Measurements from ENCODE around the gene TRPM6. TPM values are rescaled to one million over a fixed set of nuclear protein-coding genes. Genes with fewer than 3 reads are reported as not detected.

Gene TRPM6
- total RNA-seq, 2 experiments from 2014 or later, result not detected

- Histone ChIP-seq H3K9me3 (ENCODE audit: low read length) (no peaks in the 10 kb centered on the region), H3K79me2 (ENCODE audit: insufficient read depth, low read depth, low read length) (no peaks in the 10 kb centered on the region), H2AFZ (ENCODE audit: low read length) (no peak overlapping the region), H3K4me1 (ENCODE audit: insufficient read depth, low read length, poor library complexity, severe bottlenecking) (no peaks in the 10 kb centered on the region), H4K20me1 (ENCODE audit: insufficient read depth, low read length) (no peaks in the 10 kb centered on the region), H3K36me3 (ENCODE audit: insufficient read depth, low read length) (no peaks in the 10 kb centered on the region), H3K4me2 (ENCODE audit: low read length) (no peak overlapping the region), H3K27ac (ENCODE audit: low read depth, low read length, poor library complexity, severe bottlenecking) (no peak overlapping the region), H3K4me3 (ENCODE audit: low read depth, low read length, poor library complexity, severe bottlenecking) (no peak overlapping the region), H3K9me2 (ENCODE audit: insufficient read depth, low read length) (no peaks in the 10 kb centered on the region)
- CTCF ChIA-PET (ENCODE audit: unreplicated experiment), result no interaction called here
- intact Hi-C loops (cut with micrococcal nuclease; ENCODE audit: unreplicated experiment), result no loop called here
- TF ChIP-seq EZH2phosphoT487 (IDR thresholded peaks at IDR 0.05; ENCODE audit: borderline replicate concordance, low read depth, low read length) (no peak), CTCF (conservative IDR thresholded peaks at IDR 0.05; ENCODE audit: low read length) (no peak)
- no peak for DNase-seq (ENCODE audit: low spot score)
- BruUV-seq (replicated peaks), result no TSS peak
- POLR2A ChIA-PET, result no interaction called here
Measured at GRCh38 chr9:74755355-74755754, 132.4 kb downstream of the TRPM6 start.

GRCh38 chr9:74753650-74754049, 134.1 kb downstream of the TRPM6 start:
- POLR2A ChIA-PET, result interaction anchor here (0.7 kb wide), 1 partner anchor 17 kb away, joined by 3 read pairs; no protein-coding TSS in a partner anchor

More at GRCh38 chr9:74753650-74754049, 134.1 kb downstream of the TRPM6 start:
- intact Hi-C loops (cut with micrococcal nuclease; ENCODE audit: unreplicated experiment), result no loop called here
- Histone ChIP-seq H3K79me2 (ENCODE audit: insufficient read depth, low read depth, low read length) (no peaks in the 10 kb centered on the region), H3K4me3 (ENCODE audit: low read depth, low read length, poor library complexity, severe bottlenecking) (no peak overlapping the region), H3K4me1 (ENCODE audit: insufficient read depth, low read length, poor library complexity, severe bottlenecking) (no peaks in the 10 kb centered on the region), H3K9me3 (ENCODE audit: low read length) (no peaks in the 10 kb centered on the region), H4K20me1 (ENCODE audit: insufficient read depth, low read length) (no peaks in the 10 kb centered on the region), H3K36me3 (ENCODE audit: insufficient read depth, low read length) (no peaks in the 10 kb centered on the region), H3K27ac (ENCODE audit: low read depth, low read length, poor library complexity, severe bottlenecking) (no peak overlapping the region), H2AFZ (ENCODE audit: low read length) (no peak overlapping the region), H3K4me2 (ENCODE audit: low read length) (no peak overlapping the region), H3K9me2 (ENCODE audit: insufficient read depth, low read length) (no peaks in the 10 kb centered on the region)
- CTCF ChIA-PET (ENCODE audit: unreplicated experiment), result no interaction called here
- no peak for DNase-seq (ENCODE audit: low spot score)
- no peak for TF ChIP-seq CTCF (conservative IDR thresholded peaks at IDR 0.05; ENCODE audit: low read length)
- TF ChIP-seq EZH2phosphoT487 (IDR thresholded peaks at IDR 0.05; ENCODE audit: borderline replicate concordance, low read depth, low read length), result no peak
- BruUV-seq (replicated peaks), result no TSS peak

Data from OCI-LY7 (cell line).